Activated CD4-positive, CD25-positive, alpha-beta regulatory T cell treated with anti-CD3 and anti-CD28 coated beads, Interleukin-2, amount 50 U/mL, for 72 hours (primary cell): ENCODE measurements around the gene PPP1R16B.

Experiments used
- DNase-seq: peaks from one replicate; pipeline ENCODE4 v3.0.0; 2021

PPP1R16B gene

GRCh38 chr20:38902601-38903000 is 97.1 kb downstream of the PPP1R16B start:
- no peak for DNase-seq

- no peak for DNase-seq
These were observed 97.8 kb downstream of the PPP1R16B start for GRCh38 chr20:38903335-38903734.

DNA sequence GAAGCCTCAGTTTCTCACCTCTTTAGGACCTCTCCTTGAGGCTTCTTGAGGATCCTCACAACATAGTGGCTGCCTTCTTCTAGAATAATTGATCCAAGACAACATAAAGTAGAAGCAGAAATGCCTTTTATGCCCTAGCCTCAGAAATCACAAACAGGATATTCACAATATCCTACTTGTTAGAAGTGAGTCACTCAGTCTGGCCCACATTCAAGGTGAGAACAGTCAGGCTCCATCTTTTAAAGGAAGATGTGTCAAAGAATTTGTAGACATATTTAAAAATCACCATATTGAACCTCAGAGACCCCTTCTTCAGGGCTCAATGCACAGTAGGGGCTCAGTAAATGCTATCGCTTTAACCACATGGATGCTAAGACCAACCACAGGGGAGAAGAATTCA is 99.9 kb downstream of the PPP1R16B start:
- DNase-seq, result no peak

- no peak for DNase-seq
These were observed 102.6 kb downstream of the PPP1R16B start for GRCh38 chr20:38907918-38908677.

GRCh38 chr20:38915355-38915754 is 109.9 kb downstream of the PPP1R16B start:
- DNase-seq, result no peak

GRCh38 chr20:38917657-38918056 is 112.2 kb downstream of the PPP1R16B start:
- DNase-seq, result no peak

DNA sequence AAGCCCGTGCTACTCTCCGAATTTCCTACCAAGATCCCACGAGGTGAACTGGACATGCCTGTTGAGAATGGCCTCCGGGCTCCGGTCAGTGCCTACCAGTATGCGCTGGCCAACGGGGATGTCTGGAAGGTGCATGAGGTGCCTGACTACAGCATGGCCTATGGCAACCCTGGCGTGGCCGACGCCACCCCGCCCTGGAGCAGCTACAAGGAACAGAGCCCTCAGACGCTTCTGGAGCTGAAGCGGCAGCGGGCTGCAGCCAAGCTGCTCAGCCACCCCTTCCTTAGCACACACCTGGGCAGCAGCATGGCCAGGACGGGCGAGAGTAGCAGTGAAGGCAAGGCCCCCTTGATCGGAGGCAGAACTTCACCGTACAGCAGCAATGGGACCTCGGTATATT is 112.7 kb downstream of the PPP1R16B start:
- no peak for DNase-seq

DNA sequence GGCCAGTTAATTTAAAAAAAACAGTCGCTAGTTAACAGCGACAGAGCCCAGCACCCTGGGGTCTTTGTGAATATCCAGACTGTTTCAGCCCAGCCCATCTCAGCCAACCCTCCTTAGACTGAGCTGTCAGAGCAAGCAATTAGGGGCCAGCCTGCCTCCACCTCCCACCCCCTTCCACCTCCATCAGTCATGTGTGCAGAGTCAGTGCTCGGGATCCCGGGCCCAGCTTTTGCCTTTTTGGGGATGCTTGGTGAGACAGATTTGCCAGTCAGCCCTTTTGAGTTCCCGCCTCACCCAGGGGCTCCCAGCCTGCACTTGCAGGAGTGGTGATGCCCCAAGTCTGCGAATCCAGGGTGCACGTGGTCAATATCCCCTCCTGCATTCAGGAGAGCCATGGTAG is 114.2 kb downstream of the PPP1R16B start:
- DNase-seq, result no peak

DNA sequence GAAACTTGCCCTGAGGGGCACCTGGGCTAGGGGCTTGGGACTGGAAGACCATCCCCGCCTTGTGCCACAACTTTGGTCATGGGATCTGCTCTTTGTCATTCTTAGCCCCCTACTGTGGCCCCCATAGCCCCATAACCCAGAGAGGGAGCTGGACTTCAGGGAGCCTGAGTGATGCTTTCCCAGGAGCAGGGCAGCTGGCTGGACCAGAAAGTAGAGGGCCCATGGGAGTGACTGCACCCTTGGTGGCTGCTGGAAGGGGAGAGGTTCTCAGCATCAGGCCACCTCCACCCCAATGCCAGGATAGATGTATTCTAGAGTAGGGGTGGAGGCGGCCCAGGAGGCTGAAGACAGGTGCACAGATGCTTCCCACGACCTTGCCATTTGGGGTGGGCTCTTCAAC is 114.9 kb downstream of the PPP1R16B start:
- DNase-seq, result no peak

GRCh38 chr20:38920851-38921250 is 115.4 kb downstream of the PPP1R16B start:
- DNase-seq, result no peak

- DNase-seq, result no peak
These were observed 119.2 kb downstream of the PPP1R16B start for GRCh38 chr20:38924718-38925117.

DNA sequence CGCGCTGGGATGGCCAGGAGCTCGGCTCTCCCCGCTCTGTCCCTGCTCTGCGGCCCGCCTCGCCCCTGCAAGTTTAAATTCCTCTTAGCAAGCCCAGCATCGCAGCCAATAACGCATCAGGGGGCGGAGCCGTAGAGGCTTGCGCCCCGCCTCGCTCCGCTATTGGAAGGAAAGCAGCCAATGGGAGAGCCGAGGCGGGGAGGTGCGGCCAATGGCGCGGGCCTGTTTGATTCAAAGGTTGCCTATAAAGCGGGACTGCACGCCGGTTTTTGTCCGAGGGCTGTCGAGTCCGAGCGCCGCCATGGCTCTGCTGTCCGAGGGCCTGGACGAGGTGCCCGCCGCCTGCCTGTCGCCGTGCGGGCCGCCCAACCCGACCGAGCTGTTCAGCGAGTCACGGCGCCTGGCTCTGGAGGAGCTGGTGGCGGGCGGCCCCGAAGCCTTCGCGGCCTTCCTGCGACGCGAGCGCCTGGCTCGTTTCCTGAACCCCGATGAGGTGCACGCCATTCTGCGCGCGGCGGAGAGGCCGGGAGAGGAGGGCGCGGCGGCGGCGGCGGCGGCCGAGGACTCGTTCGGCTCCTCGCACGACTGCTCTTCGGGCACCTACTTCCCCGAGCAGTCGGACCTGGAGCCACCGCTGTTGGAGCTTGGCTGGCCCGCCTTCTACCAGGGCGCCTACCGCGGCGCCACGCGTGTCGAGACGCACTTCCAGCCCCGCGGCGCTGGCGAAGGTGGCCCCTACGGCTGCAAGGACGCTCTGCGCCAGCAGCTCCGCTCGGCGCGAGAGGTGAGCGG is 120.8 kb downstream of the PPP1R16B start, which contains the start of gene FAM83D:
Gene FAM83D, plus strand, starts transcription at position 276 of the 792 bp plus-strand sequence. Its CDS starts 26 bp downstream, at position 302.
- peak; percentile 93 for DNase-seq

- no peak for DNase-seq
These were observed 121.6 kb downstream of the PPP1R16B start for GRCh38 chr20:38926934-38927616.

GRCh38 chr20:38927902-38928578 is 122.5 kb downstream of the PPP1R16B start:
- DNase-seq, result no peak

- no peak for DNase-seq
These were observed 124.7 kb downstream of the PPP1R16B start for GRCh38 chr20:38930242-38930569.

DNA sequence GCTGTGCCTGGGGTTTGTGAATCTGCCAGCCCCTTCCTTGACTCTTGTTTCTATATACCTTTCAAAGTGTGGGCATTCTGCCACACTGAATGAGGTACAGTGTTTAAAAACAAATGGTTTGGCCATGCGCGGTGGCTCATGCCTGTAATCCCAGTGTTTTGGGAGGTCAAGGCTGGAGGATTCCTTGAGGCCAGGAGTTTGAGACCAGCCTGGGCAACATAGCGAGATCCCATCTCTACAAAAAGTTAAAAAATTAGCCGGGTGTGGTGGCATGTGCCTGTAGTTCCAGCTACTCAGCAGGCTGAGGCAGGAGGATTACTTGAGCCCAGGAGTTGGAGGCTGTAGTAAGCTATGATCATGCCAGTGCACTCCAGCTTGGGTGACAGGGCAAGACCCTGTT is 126.5 kb downstream of the PPP1R16B start:
- no peak for DNase-seq

GRCh38 chr20:38932457-38933120 is 127.1 kb downstream of the PPP1R16B start:
- DNase-seq, result no peak

- DNase-seq, result no peak
These were observed 129.0 kb downstream of the PPP1R16B start for GRCh38 chr20:38934530-38934929.

DNA sequence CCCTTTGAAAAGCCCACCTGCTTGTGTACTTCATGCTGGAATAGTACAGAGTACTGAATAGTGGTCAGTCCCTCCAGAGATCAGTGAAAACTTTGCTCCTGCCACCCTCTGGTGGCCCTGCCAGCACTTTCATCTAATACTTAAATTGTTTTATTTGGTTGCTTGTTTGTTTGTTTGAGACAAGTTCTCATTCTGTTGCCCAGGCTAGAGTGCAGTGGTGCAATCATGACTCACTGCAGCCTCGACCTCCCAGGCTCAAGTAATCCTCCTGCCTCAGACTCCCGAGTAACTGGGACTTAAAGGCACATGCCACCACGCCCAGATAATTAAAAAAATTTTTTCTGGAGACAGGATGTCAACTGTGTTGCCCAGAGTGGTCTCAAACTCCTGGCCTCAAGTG is 129.8 kb downstream of the PPP1R16B start:
- DNase-seq, result no peak

DNA sequence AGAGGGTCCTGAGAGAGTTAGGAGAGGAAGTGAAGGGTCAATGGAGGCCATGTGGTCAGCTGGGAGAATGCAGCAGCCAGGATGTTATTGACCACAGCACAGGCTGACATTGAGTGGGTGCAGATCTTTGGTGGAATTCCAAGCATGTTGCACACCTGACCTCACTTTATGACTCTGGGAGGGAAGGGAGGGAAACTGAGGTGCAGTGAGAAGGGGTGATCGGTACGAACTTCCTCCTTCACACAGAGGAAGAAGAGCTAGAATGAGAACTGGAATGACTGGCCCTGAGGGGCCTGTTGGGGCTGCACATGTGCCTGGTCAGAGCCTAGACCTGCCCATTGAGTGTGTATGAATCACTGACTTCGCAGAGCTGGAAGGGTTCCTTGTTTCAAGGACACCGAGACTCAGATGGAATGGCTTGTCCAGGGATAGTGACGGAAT is 130.5 kb downstream of the PPP1R16B start:
- no peak for DNase-seq

GRCh38 chr20:38937000-38937399 is 131.5 kb downstream of the PPP1R16B start:
- no peak for DNase-seq

DNA sequence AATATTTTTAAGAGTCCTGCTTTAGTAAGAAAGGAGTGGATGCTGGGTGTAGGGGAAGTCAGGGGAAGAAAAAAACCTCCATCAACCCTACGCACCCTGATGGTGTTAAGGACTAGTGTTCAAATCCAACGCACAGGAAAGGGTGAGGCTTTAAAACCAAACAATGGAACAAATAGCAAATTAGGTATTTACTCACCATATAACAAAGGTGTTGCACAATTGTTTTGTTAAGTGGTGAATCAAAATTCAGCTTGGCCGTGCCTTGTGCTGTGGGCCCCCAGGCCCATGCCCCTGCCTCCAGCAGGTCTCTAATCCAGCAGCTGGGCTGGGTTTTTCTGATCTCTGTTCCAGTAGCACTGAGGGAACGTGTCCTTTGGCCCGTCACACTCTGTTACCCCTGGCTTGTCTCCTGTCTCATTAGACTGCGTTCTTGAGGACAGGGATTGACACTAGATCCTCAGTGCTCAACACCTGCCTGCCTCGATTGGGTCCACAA is 132.5 kb downstream of the PPP1R16B start:
- no peak for DNase-seq
